HG02759 (cell line): ENCODE results near the gene EPB41.

ENCODE experiments used
- ATAC-seq: cut with Tn5 transposase; IDR thresholded peaks from one replicate; pipeline ENCODE4 v1.9.1; 2021; ENCODE audit warnings: mild to moderate bottlenecking, moderate library complexity; ENCODE audit not compliant: unreplicated experiment

Gene EPB41

DNA sequence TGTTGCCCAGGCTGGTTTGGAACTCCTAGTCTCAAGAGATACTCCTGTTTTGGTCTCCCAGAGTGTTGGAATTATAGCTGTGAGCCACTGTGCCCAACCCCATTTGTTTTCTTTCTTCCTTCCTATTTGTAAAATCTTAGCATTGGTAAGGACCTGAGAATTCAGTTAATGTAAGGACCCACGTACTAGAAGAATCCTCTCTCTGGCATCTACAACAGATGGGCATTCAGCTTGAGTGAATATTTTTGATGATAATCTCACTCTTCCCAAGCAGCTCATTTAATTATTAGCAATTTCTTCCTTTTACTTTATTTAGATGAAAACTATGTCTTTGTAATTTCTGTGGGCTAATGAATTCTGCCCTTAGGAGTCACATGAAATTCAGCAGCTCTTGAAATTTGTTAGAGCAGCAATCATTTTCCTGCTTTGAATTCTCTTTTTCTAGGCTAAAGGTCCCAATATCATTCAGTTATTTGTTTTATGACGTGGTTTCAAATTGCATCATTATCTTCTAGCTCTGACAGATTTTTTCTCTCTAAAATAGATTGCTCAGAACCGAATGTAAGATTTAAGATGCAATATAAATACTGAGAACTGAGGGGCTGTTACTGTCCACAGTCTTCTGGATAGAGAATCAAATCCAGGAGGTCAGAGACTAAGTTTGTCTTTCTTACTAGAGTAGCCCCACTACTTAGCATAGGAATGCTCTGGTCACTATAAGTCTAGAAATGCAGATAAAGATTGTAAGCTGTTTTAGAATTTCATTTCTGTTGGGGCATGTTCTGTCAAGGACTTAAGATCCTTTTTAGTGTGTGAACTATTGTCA lies 59.4 kb downstream of the EPB41 start:
- ATAC-seq, result no peak

GRCh38 chr1:28974432-28974831 lies 60.1 kb downstream of the EPB41 start:
- ATAC-seq, result no peak

- no peak for ATAC-seq
These were observed 61.9 kb downstream of the EPB41 start for GRCh38 chr1:28976248-28976647.

GRCh38 chr1:28981210-28981609 lies 66.8 kb downstream of the EPB41 start:
- no peak for ATAC-seq

- no peak for ATAC-seq
These were observed 67.8 kb downstream of the EPB41 start for GRCh38 chr1:28982198-28982597.

GRCh38 chr1:28983091-28983490 lies 68.7 kb downstream of the EPB41 start:
- ATAC-seq, result no peak

GRCh38 chr1:28983509-28984310 lies 69.3 kb downstream of the EPB41 start:
- ATAC-seq, result no peak

GRCh38 chr1:28984311-28984684 lies 69.9 kb downstream of the EPB41 start:
- ATAC-seq, result no peak

DNA sequence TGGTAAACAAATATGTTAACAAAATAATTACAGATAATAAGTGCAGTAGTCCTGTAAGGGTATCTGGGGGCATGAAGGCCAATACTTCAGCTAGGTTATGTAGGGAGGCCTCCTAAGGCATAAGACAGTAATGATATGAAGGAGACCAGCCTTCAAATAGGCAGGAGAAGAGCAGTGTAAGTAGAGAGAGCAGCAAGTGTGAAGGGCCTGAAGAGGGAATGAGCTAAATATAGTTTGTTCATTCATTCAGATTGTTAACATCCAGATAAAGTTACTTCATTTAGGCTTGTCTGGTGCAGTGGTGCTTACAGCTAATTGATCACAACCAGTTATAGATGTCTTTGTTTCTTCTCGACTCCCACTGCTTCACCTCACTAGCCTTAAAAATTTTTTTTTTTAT lies 71.1 kb downstream of the EPB41 start:
- no peak for ATAC-seq

DNA sequence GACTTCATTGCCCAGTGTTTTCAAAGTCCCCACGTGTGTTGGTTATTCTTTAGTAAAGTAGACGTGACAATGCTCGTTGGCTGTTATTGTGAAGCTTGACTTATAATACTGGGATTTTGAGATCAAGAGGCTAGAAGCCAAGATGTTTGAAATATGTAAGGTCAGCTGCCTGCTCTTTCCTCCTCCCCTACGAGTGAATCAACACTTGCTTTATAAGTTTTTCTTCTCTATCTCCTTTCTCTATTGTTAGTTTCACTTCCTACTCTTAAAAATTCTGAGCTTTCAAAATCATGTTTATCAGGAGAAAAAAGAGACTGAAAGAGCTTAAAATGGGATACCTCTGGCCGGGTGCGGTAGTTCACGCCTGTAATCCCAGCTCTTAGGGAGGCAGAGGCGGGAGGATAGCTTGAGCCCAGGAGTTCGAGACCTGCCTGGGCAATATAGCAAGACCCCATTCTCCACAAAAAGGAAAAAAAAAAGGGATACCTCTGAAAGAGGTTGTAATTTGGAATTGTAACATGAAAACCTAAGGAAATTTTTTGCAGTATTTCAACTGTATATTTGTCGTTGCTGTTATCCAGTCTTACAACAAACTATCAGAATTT lies 72.0 kb downstream of the EPB41 start:
- ATAC-seq, result no peak

- no peak for ATAC-seq
These were observed 88.4 kb downstream of the EPB41 start for GRCh38 chr1:29002792-29003191.

DNA sequence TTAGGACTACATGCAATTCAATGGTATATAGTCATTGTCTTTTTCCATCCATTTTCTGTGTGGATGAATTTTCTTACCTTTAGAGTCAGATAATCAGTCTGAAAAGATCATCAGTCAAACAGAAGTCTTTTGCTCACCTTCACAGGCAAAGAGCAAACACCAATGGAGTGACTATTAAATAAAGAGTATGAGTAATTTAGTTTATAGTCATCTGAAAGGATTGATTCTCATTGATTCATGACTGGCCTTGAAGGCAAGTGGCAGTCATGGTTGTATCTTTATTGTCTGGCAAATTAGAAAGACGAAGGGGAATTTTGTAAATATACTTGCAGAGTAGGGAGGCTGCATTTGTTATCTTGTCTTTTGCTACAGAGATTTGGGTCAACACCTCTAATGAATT lies 89.9 kb downstream of the EPB41 start:
- no peak for ATAC-seq

- ATAC-seq, result no peak
These were observed 90.4 kb downstream of the EPB41 start for GRCh38 chr1:29004798-29005197.

GRCh38 chr1:29011775-29012174 lies 97.4 kb downstream of the EPB41 start:
- ATAC-seq, result no peak

DNA sequence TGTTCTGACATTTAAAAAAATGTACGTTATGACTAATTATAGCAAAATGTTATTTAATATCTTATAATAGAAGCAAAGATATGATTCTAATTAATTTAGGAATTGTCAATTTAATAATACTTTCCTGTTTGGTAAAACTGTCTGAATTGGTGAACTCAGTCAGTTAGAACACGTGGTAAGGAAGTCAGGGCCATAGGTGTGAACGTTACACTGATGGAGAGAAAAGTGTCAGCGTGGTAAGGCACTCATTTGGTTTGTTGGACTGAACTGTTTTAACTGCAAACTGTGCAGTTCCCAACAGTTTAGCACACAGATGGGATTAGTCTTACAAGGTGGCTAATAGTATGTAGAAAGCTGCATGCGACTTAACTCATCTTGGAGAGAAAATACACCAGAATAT lies 102.9 kb downstream of the EPB41 start:
- ATAC-seq, result no peak

GRCh38 chr1:29017975-29018712 lies 103.8 kb downstream of the EPB41 start:
- ATAC-seq, result no peak

DNA sequence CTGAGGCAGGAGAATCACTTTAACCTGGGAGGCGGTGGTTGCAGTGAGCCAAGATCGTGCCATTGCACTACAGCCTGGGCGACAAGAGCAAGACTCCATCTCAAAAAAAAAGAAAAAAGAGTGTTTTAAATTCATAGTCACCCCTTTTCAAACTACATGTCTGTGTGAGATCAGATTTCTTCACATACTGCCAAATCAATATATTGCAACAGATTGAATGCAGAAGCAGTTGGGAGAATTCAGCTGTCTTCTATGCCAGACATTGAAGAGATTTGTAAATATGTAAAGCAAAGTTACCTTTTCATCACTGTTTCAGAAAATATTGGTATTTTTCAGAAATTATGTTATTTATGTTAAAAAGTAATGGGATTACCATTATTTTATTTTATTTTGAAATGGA lies 108.3 kb downstream of the EPB41 start:
- no peak for ATAC-seq

- no peak for ATAC-seq
These were observed 115.3 kb downstream of the EPB41 start for GRCh38 chr1:29029667-29030066.

GRCh38 chr1:29032841-29033240 lies 118.5 kb downstream of the EPB41 start:
- no peak for ATAC-seq

GRCh38 chr1:29033829-29034466 lies 119.6 kb downstream of the EPB41 start:
- no peak for ATAC-seq
